HG03064 (cell line): ENCODE results near the gene KCNJ18.
"Not testable (repeated sequence)": the region's sequence is repeated elsewhere in the genome, so short reads cannot be mapped to it uniquely, and the experiment has no call there.

Source experiments
- ATAC-seq: cut with Tn5 transposase; IDR thresholded peaks from one replicate; pipeline ENCODE4 v1.9.1; 2021; ENCODE audit warnings: low read depth; ENCODE audit not compliant: unreplicated experiment

KCNJ18 gene

GRCh38 chr17:21719511-21720226 lies 27.3 kb downstream of the KCNJ18 start:
- not testable (repeated sequence) for ATAC-seq

GRCh38 chr17:21720566-21720965 lies 28.2 kb downstream of the KCNJ18 start:
- ATAC-seq = not testable (repeated sequence)

- not testable (repeated sequence) for ATAC-seq
Observed at GRCh38 chr17:21722268-21722667, 29.9 kb downstream of the KCNJ18 start.

GRCh38 chr17:21724216-21725006 lies 32.1 kb downstream of the KCNJ18 start:
- ATAC-seq = not testable (repeated sequence)

GRCh38 chr17:21731076-21731475 lies 38.8 kb downstream of the KCNJ18 start:
- not testable (repeated sequence) for ATAC-seq

GRCh38 chr17:21733931-21734330 lies 41.6 kb downstream of the KCNJ18 start:
- ATAC-seq = not testable (repeated sequence)

- not testable (repeated sequence) for ATAC-seq
Observed at GRCh38 chr17:21735814-21736213, 43.5 kb downstream of the KCNJ18 start.

GRCh38 chr17:21737015-21737580 lies 44.8 kb downstream of the KCNJ18 start:
- not testable (repeated sequence) for ATAC-seq

GRCh38 chr17:21738241-21738640 lies 45.9 kb downstream of the KCNJ18 start:
- not testable (repeated sequence) for ATAC-seq

- ATAC-seq = not testable (repeated sequence)
Observed at GRCh38 chr17:21738877-21739474, 46.7 kb downstream of the KCNJ18 start.

GRCh38 chr17:21739485-21739884 lies 47.2 kb downstream of the KCNJ18 start:
- ATAC-seq = not testable (repeated sequence)

GRCh38 chr17:21740836-21741235 lies 48.5 kb downstream of the KCNJ18 start:
- not testable (repeated sequence) for ATAC-seq

- ATAC-seq = not testable (repeated sequence)
Observed at GRCh38 chr17:21741520-21741919, 49.2 kb downstream of the KCNJ18 start.

- no peak for ATAC-seq
Observed at GRCh38 chr17:21742326-21742725, 50.0 kb downstream of the KCNJ18 start.

GRCh38 chr17:21744151-21744550 lies 51.8 kb downstream of the KCNJ18 start:
- not testable (repeated sequence) for ATAC-seq

- ATAC-seq = not testable (repeated sequence)
Observed at GRCh38 chr17:21744621-21745020, 52.3 kb downstream of the KCNJ18 start.

GRCh38 chr17:21745385-21746054 lies 53.2 kb downstream of the KCNJ18 start:
- ATAC-seq = not testable (repeated sequence)

GRCh38 chr17:21746415-21746814 lies 54.1 kb downstream of the KCNJ18 start:
- ATAC-seq = not testable (repeated sequence)

- ATAC-seq = not testable (repeated sequence)
Observed at GRCh38 chr17:21747195-21747915, 55.0 kb downstream of the KCNJ18 start.

GRCh38 chr17:21748686-21749085 lies 56.4 kb downstream of the KCNJ18 start:
- not testable (repeated sequence) for ATAC-seq
